GM12878 (cell line): ENCODE results near the gene BCKDK. TPM values are rescaled to one million over a fixed set of nuclear protein-coding genes. Genes with fewer than 3 reads are reported as not detected.

Source experiments
- ATAC-seq: fragments of 200-7000 bp; cut with Tn5 transposase; 3 replicates; pipeline ENCODE4 v1.9.1; 2020; ENCODE audit warnings: mild to moderate bottlenecking, moderate library complexity
- BruUV-seq: library from RNA; stranded (reverse); fragments of 400-500 nt; replicated peaks from 2 replicates; lab custom pipeline; 2021; lab: Mats Ljungman, UMichigan
- CTCF ChIA-PET: fragments of 300-600 bp; sonication (Branson Sonifier 250); formaldehyde crosslinking; extraction: SDS; loops from one replicate; lab custom pipeline; 2021; ENCODE audit warnings: inconsistent platforms; lab: Yijun Ruan, JAX
- POLR2A ChIA-PET: fragments of 350-600 bp; formaldehyde crosslinking; extraction: SDS; loops from one replicate; lab custom pipeline; 2021; ENCODE audit warnings: inconsistent platforms; lab: Charles Lee
- RAD21 ChIA-PET: fragments of 300-600 bp; sonication (Branson Sonifier 250); formaldehyde crosslinking; loops from one replicate; lab custom pipeline; 2023; ENCODE audit warnings: antibody characterized with exemption; ENCODE audit not compliant: unreplicated experiment; lab: Charles Lee
- SMC1A ChIA-PET: fragments of 300-600 bp; sonication (Branson Sonifier 250); formaldehyde crosslinking; loops from one replicate; lab custom pipeline; 2023; ENCODE audit not compliant: unreplicated experiment, uncharacterized antibody; lab: Charles Lee
- DNase-seq: peaks from one replicate; pipeline ENCODE4 v3.0.0-alpha.2; 2011; ENCODE audit warnings: low read depth, low spot score
- FAIRE-seq: peaks from 3 replicates; lab custom pipeline; 2011; peaks lifted over from hg19 to GRCh38; lab: Jason Lieb, UNC
- H2AFZ ChIP-seq: 2 replicates; pipeline ENCODE4 v1.6.0; 2011; ENCODE audit warnings: low read depth, low read length, control low read depth; ENCODE audit not compliant: control insufficient read depth
- H3K27ac ChIP-seq: 2 replicates; pipeline ENCODE4 v1.5.1; 2011; ENCODE audit warnings: control low read depth; ENCODE audit not compliant: control insufficient read depth, insufficient read depth
- H3K27me3 ChIP-seq, 2 experiments: replicated peaks in 1 of 2; 2 replicates each; pipeline versions ENCODE4 v1.6.0 to v1.6.1; 2011; ENCODE audit warnings: low read length in 1 of 2; ENCODE audit not compliant: control insufficient read depth in 2 of 2, insufficient read depth in 2 of 2
- H3K36me3 ChIP-seq, 2 experiments: 2 replicates each; pipeline ENCODE4 v1.5.1; 2011; ENCODE audit warnings: low read length in 1 of 2; ENCODE audit not compliant: control insufficient read depth in 2 of 2, insufficient read depth in 2 of 2
- H3K4me1 ChIP-seq: 2 replicates; pipeline ENCODE4 v1.6.1; 2011; ENCODE audit warnings: mild to moderate bottlenecking, low read length, moderate library complexity, mixed read lengths; ENCODE audit not compliant: control insufficient read depth, insufficient read depth
- H3K4me2 ChIP-seq: 2 replicates; pipeline ENCODE4 v1.6.0; 2011; ENCODE audit warnings: control low read depth; ENCODE audit not compliant: control insufficient read depth, insufficient read depth
- H3K4me3 ChIP-seq: fragments of 200-600 bp; sonication (generic); 2 replicates; pipeline ENCODE4 v1.5.1; 2016
- H3K79me2 ChIP-seq: 2 replicates; pipeline ENCODE4 v1.6.0; 2011; ENCODE audit warnings: low read length; ENCODE audit not compliant: control insufficient read depth, insufficient read depth
- H3K9ac ChIP-seq: 2 replicates; pipeline ENCODE4 v1.8.0; 2011; ENCODE audit warnings: low read length, control low read depth, mixed read lengths; ENCODE audit not compliant: control insufficient read depth, insufficient read depth
- H3K9me3 ChIP-seq: replicated peaks from 3 replicates; pipeline ENCODE4 v1.5.1; 2011; ENCODE audit warnings: mild to moderate bottlenecking, low read length; ENCODE audit not compliant: control insufficient read depth, insufficient read depth
- H4K20me1 ChIP-seq: 2 replicates; pipeline ENCODE4 v1.6.0; 2011; ENCODE audit not compliant: control insufficient read depth, insufficient read depth
- BHLHE40 ChIP-seq, 2 experiments: fragments of 450-650 bp in 1 of 2; IDR thresholded peaks; 2 replicates each; pipeline ENCODE4 v1.6.1; 2011 to 2017; ENCODE audit warnings: low read depth in 2 of 2, borderline replicate concordance in 1 of 2, improper control_type of control experiment in 1 of 2, low read length in 1 of 2, mild to moderate bottlenecking in 1 of 2
- CBFB ChIP-seq: IDR thresholded peaks from 2 replicates; pipeline ENCODE4 v1.6.1; 2016; ENCODE audit warnings: antibody characterized with exemption, low read depth
- CBX3 ChIP-seq: fragments of 200-600 bp; sonication (generic); IDR thresholded peaks from 2 replicates; pipeline ENCODE4 v1.6.1; 2016; ENCODE audit warnings: low read depth, borderline replicate concordance
- DPF2 ChIP-seq: fragments of 450-650 bp; IDR thresholded peaks from 2 replicates; pipeline ENCODE4 v1.6.1; 2017; ENCODE audit warnings: mild to moderate bottlenecking
- FOXK2 ChIP-seq: fragments of 450-650 bp; IDR thresholded peaks from 2 replicates; pipeline ENCODE4 v1.6.1; 2017; ENCODE audit warnings: mild to moderate bottlenecking, moderate library complexity
- KAT2A ChIP-seq: conservative IDR thresholded peaks from 2 replicates; pipeline ENCODE4 v1.6.1; 2011; ENCODE audit warnings: low read depth, low read length; ENCODE audit not compliant: control insufficient read depth
- MEF2A ChIP-seq: IDR thresholded peaks from 2 replicates; pipeline ENCODE4 v1.6.1; 2011; ENCODE audit warnings: low read depth, mild to moderate bottlenecking, low read length, moderate library complexity; ENCODE audit not compliant: insufficient read depth
- PAX8 ChIP-seq: fragments of 450-650 bp; IDR thresholded peaks from 2 replicates; pipeline ENCODE4 v1.6.1; 2017; ENCODE audit warnings: mild to moderate bottlenecking, moderate library complexity
- SREBF2 ChIP-seq: IDR thresholded peaks from 2 replicates; pipeline ENCODE4 v1.6.1; 2012; ENCODE audit warnings: mild to moderate bottlenecking, low read length
- USF2 ChIP-seq: IDR thresholded peaks from 2 replicates; pipeline ENCODE4 v1.6.1; 2011; ENCODE audit warnings: low read depth, low read length, improper control_type of control experiment, borderline replicate concordance
- WRNIP1 ChIP-seq: IDR thresholded peaks from 2 replicates; pipeline ENCODE4 v1.6.1; 2011; ENCODE audit warnings: low read depth, low read length, improper control_type of control experiment, borderline replicate concordance
- ZNF384 ChIP-seq: IDR thresholded peaks from 2 replicates; pipeline ENCODE4 v1.6.1; 2012; ENCODE audit warnings: low read depth, mild to moderate bottlenecking, low read length, improper control_type of control experiment, borderline replicate concordance
- ZSCAN29 ChIP-seq: fragments of 450-650 bp; IDR thresholded peaks from 2 replicates; pipeline ENCODE4 v1.6.1; 2017; ENCODE audit warnings: mild to moderate bottlenecking, moderate library complexity
- whole genome bisulfite sequencing: methylation state at CpG from one replicate; pipeline ENCODE4 v1.1.6; 2016; ENCODE audit warnings: low lambda C conversion rate; ENCODE audit not compliant: insufficient replicate concordance, insufficient coverage; ENCODE audit errors: missing lambda C conversion rate; 5-methylcytosine and 5-hydroxymethylcytosine counted together
- in situ Hi-C: fragments of 300-500 bp; cut with MboI; formaldehyde crosslinking; loops from 9 replicates; pipeline ENCODE4 v1.14.3; 2018; ENCODE audit warnings: mixed read lengths
- intact Hi-C: fragments of 100-400 bp; cut with micrococcal nuclease; formaldehyde crosslinking; loops from one replicate; pipeline ENCODE4 v1.14.2; 2022; ENCODE audit not compliant: unreplicated experiment
- polyA plus RNA-seq, 11 experiments: library from polyadenylated mRNA; depleted of rRNA in 4 of 11; unstranded in 6 of 11; stranded (reverse) in 5 of 11; fragments of >200 nt; fragmentation: Nextera tagmentation in 4 of 11; fragmentation: Illumina TruSeq in 1 of 11; extraction: Ambion mirVana in 4 of 11; extraction: Trizol in 1 of 11; gene quantifications; 1 replicate in 1 of 11; 2 replicates in 10 of 11; pipeline versions ENCODE4 v1.2.1 to v1.2.3, GENCODE V29; 2011 to 2016; ENCODE audit warnings: inconsistent platforms in 2 of 11, missing spikeins in 2 of 11, low read depth in 1 of 11
- total RNA-seq, 4 experiments: library from RNA; depleted of rRNA in 3 of 4; stranded (reverse); fragments of >200 nt in 3 of 4; fragmentation: Illumina TruSeq in 1 of 4; extraction: Trizol in 1 of 4; gene quantifications; 2 replicates each; pipeline versions ENCODE4 v1.2.1 to v1.2.3, GENCODE V29; 2013 to 2021
- TF ChIP-seq, protein P1 (sequence below): IDR thresholded peaks from 2 replicates; pipeline ENCODE4 v1.6.1; 2012; ENCODE audit warnings: improper control_type of control experiment, low read depth, low read length; ENCODE audit not compliant: insufficient replicate concordance

BCKDK gene
- total and polyA plus RNA-seq, 10 of the 15 experiments (the other 5 are each of a cell fraction or from before 2014, with no cell fraction given) = 0.68 to 56.6 (median 32.8) TPM

GRCh38 chr16:31128711-31129567 is 20.8 kb downstream of the BCKDK start (continued):
- TF ChIP-seq WRNIP1 = no peak
- TF ChIP-seq FOXK2 = no peak
- TF ChIP-seq CBFB = no peak
- no peak for TF ChIP-seq ZSCAN29
- no peak for TF ChIP-seq MEF2A
- TF ChIP-seq KAT2A = no peak
- TF ChIP-seq SREBF2 = no peak
- TF ChIP-seq DPF2 = no peak
- no peak for TF ChIP-seq PAX8
- TF ChIP-seq USF2 = no peak

DNA sequence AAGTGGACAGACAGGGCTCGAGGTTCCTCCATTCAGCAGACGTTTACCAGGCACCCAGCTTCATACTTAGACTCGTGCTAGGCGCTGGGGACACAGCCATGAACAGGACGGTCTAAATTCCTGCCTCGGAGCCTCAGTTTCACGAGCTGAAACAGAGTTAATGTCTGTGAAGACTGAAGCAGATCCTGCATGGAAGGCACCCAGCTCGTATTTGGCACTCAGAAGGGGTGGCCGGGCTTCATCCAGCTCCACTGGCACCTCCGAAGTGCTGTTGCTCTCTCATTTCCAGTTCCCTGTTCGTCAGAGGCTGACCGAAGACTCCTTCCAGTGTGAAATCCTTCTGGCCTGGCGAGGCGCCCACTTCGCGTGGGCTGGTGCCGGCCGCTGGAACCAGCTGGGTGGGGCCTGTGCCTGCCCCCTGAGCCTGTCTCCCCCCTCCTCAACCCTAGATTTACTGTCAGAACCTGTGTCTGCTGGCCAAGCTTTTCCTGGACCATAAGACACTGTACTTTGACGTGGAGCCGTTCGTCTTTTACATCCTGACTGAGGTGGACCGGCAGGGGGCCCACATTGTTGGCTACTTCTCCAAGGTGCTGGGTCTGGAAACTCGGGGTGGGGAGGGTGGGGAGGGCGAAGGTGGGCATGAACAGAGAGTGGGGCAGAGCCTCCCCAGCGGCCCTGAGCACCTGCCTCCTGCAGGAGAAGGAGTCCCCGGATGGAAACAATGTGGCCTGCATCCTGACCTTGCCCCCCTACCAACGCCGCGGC is 21.6 kb downstream of the BCKDK start:
- no peak overlapping the region for H2AFZ ChIP-seq
- 87% methylated on average over 23 of the region's 29 CpGs for WGBS
- no peaks in the 10 kb centered on the region for H3K27me3 ChIP-seq
- H3K4me2 ChIP-seq = no peak overlapping the region
- no peak overlapping the region for H3K9ac ChIP-seq
- no peaks in the 10 kb centered on the region; a peak in 2 of 4 replicates for H3K36me3 ChIP-seq
- no peaks in the 10 kb centered on the region for H3K9me3 ChIP-seq
- ChIA-PET SMC1A (no interaction called here), POLR2A (interaction anchor here (0.6 kb wide), 1 partner anchor 160 kb away, joined by 3 read pairs; no protein-coding TSS in a partner anchor), CTCF (interaction anchor here (0.8 to 1.7 kb wide), 2 partner anchors 9 to 12 kb away, joined by 5 to 6 read pairs; no protein-coding TSS in a partner anchor), RAD21 (interaction anchor here (0.5 kb wide), 1 partner anchor 35 kb away, joined by 3 read pairs; the partner anchor contains the start of gene VKORC1)
- BruUV-seq = no TSS peak
- intact Hi-C loops (no loop called here), in situ Hi-C loops (no loop called here)
- no peak for FAIRE-seq
- H3K4me1 ChIP-seq = no peaks in the 10 kb centered on the region
- no peaks in the 10 kb centered on the region for H4K20me1 ChIP-seq
- H3K27ac ChIP-seq = no peak overlapping the region
- H3K79me2 ChIP-seq = no peaks in the 10 kb centered on the region
- ATAC-seq = no peak
- H3K4me3 ChIP-seq = no peak overlapping the region
- no peak for DNase-seq
- no peak for TF ChIP-seq BHLHE40 (IDR thresholded peaks at IDR 0.05; ENCODE audit: borderline replicate concordance in 1 of 2, low read depth in 2 of 2, low read length in 1 of 2)
- no peak for TF ChIP-seq CBX3
- TF ChIP-seq ZNF384 = no peak
- TF ChIP-seq, protein P1, sequence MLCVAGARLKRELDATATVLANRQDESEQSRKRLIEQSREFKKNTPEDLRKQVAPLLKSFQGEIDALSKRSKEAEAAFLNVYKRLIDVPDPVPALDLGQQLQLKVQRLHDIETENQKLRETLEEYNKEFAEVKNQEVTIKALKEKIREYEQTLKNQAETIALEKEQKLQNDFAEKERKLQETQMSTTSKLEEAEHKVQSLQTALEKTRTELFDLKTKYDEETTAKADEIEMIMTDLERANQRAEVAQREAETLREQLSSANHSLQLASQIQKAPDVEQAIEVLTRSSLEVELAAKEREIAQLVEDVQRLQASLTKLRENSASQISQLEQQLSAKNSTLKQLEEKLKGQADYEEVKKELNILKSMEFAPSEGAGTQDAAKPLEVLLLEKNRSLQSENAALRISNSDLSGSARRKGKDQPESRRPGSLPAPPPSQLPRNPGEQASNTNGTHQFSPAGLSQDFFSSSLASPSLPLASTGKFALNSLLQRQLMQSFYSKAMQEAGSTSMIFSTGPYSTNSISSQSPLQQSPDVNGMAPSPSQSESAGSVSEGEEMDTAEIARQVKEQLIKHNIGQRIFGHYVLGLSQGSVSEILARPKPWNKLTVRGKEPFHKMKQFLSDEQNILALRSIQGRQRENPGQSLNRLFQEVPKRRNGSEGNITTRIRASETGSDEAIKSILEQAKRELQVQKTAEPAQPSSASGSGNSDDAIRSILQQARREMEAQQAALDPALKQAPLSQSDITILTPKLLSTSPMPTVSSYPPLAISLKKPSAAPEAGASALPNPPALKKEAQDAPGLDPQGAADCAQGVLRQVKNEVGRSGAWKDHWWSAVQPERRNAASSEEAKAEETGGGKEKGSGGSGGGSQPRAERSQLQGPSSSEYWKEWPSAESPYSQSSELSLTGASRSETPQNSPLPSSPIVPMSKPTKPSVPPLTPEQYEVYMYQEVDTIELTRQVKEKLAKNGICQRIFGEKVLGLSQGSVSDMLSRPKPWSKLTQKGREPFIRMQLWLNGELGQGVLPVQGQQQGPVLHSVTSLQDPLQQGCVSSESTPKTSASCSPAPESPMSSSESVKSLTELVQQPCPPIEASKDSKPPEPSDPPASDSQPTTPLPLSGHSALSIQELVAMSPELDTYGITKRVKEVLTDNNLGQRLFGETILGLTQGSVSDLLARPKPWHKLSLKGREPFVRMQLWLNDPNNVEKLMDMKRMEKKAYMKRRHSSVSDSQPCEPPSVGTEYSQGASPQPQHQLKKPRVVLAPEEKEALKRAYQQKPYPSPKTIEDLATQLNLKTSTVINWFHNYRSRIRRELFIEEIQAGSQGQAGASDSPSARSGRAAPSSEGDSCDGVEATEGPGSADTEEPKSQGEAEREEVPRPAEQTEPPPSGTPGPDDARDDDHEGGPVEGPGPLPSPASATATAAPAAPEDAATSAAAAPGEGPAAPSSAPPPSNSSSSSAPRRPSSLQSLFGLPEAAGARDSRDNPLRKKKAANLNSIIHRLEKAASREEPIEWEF = no peak
